H1 (cell line): Measurements from ENCODE around the gene HMGA1. TPM values are rescaled to one million over a fixed set of nuclear protein-coding genes. Genes with fewer than 3 reads are reported as not detected.

Experiments
- ASH2L ChIP-seq: fragments of 200-600, 300-600 bp; sonication (generic); IDR thresholded peaks from one replicate; pipeline ENCODE4 v1.7.1; 2017; ENCODE audit warnings: low read length
- BCL11A ChIP-seq, 2 experiments: IDR thresholded peaks; one replicate each; pipeline ENCODE4 v1.6.1; 2011; ENCODE audit warnings: low read depth in 2 of 2, low read length in 2 of 2, mild to moderate bottlenecking in 2 of 2
- CBX5 ChIP-seq: fragments of 300-800, 300-1000 bp; sonication (generic); IDR thresholded peaks from 2 replicates; pipeline ENCODE4 v1.7.1; 2016; ENCODE audit warnings: antibody characterized with exemption, low read length, low read depth
- CHD1 ChIP-seq: IDR thresholded peaks from 2 replicates; pipeline ENCODE4 v1.6.1; 2012; ENCODE audit warnings: low read depth, low read length, improper control_type of control experiment
- CHD2 ChIP-seq: IDR thresholded peaks from 2 replicates; pipeline ENCODE4 v1.6.1; 2012; ENCODE audit warnings: low read length, improper control_type of control experiment
- CTCF ChIP-seq, 3 experiments: IDR thresholded peaks; 1 replicate in 2 of 3; 2 replicates in 1 of 3; pipeline versions ENCODE4 v1.5.1 to v1.6.1; 2011; ENCODE audit warnings: low read length in 3 of 3, mild to moderate bottlenecking in 3 of 3, inconsistent platforms in 2 of 3, low read depth in 1 of 3, moderate library complexity in 1 of 3; ENCODE audit not compliant: insufficient read depth in 1 of 3; ENCODE audit errors: control extremely low read depth in 1 of 3
- E2F6 ChIP-seq: IDR thresholded peaks from 2 replicates; pipeline ENCODE4 v1.6.1; 2012; ENCODE audit warnings: inconsistent platforms
- FOSL1 ChIP-seq: IDR thresholded peaks from 2 replicates; pipeline ENCODE4 v1.6.1; 2011; ENCODE audit warnings: mild to moderate bottlenecking, low read depth, low read length, moderate library complexity; ENCODE audit not compliant: insufficient read depth
- HDAC2 ChIP-seq, 2 experiments: fragments of 300-600 bp in 1 of 2; sonication (generic) in 1 of 2; IDR thresholded peaks; 2 replicates each; pipeline ENCODE4 v1.6.1; 2011 to 2012; ENCODE audit warnings: low read depth in 2 of 2, low read length in 2 of 2, mild to moderate bottlenecking in 2 of 2, moderate library complexity in 2 of 2, borderline replicate concordance in 1 of 2, inconsistent platforms in 1 of 2
- NANOG ChIP-seq: IDR thresholded peaks from 2 replicates; pipeline ENCODE4 v1.6.1; 2011; ENCODE audit warnings: low read length, low read depth, mild to moderate bottlenecking, inconsistent platforms; ENCODE audit not compliant: insufficient read depth, poor library complexity, severe bottlenecking
- POLR2AphosphoS5 ChIP-seq: IDR thresholded peaks from 2 replicates; pipeline ENCODE4 v1.6.1; 2011; ENCODE audit warnings: low read depth, low read length
- RAD21 ChIP-seq, 2 experiments: IDR thresholded peaks in 1 of 2; conservative IDR thresholded peaks in 1 of 2; 2 replicates each; pipeline ENCODE4 v1.6.1; 2011; ENCODE audit warnings: low read depth in 2 of 2, low read length in 2 of 2, improper control_type of control experiment in 1 of 2, inconsistent platforms in 1 of 2, mild to moderate bottlenecking in 1 of 2, moderate library complexity in 1 of 2
- RNF2 ChIP-seq: fragments of 200-900, 300-1000 bp; sonication (generic); IDR thresholded peaks from 2 replicates; pipeline ENCODE4 v1.7.1; 2016; ENCODE audit warnings: borderline replicate concordance, low read depth, mild to moderate bottlenecking, antibody characterized with exemption, low read length; ENCODE audit not compliant: poor library complexity, severe bottlenecking; ENCODE audit errors: missing control alignments
- SP2 ChIP-seq: IDR thresholded peaks from 2 replicates; pipeline ENCODE4 v1.6.1; 2012; ENCODE audit warnings: mild to moderate bottlenecking, low read length, inconsistent platforms
- SRF ChIP-seq: IDR thresholded peaks from 2 replicates; pipeline ENCODE4 v1.6.1; 2011; ENCODE audit warnings: mild to moderate bottlenecking, low read depth, low read length, moderate library complexity
- TEAD4 ChIP-seq: IDR thresholded peaks from 2 replicates; pipeline ENCODE4 v1.6.1; 2012; ENCODE audit warnings: low read depth, low read length, inconsistent platforms, mixed read lengths
- USF2 ChIP-seq: IDR thresholded peaks from 2 replicates; pipeline ENCODE4 v1.6.1; 2011; ENCODE audit warnings: low read length, improper control_type of control experiment
- YY1 ChIP-seq: IDR thresholded peaks from 2 replicates; pipeline ENCODE4 v1.6.1; 2011; ENCODE audit warnings: low read depth, mild to moderate bottlenecking, low read length
- polyA plus RNA-seq, 7 experiments: library from polyadenylated mRNA; depleted of rRNA in 3 of 7; stranded (reverse) in 5 of 7; unstranded in 2 of 7; fragments of >200 nt in 5 of 7; fragments of 200-250 nt in 2 of 7; gene quantifications; 1 replicate in 5 of 7; 2 replicates in 1 of 7; 4 replicates in 1 of 7; pipeline versions ENCODE4 v1.2.1 to v1.2.3, GENCODE V29; 2011 to 2013; ENCODE audit warnings: missing spikeins in 2 of 7, mixed read lengths in 2 of 7
- total RNA-seq: library from RNA; stranded (reverse); fragmentation: NEBNext Ultra II Directional; extraction: Animal tissue kit (Norgen Biotek cat#: 25700); gene quantifications from 2 replicates; pipeline ENCODE4 v1.2.1, GENCODE V29; 2021

The HMGA1 gene
- total and polyA plus RNA-seq, 2 of the 8 experiments (the other 6 are each of a cell fraction or from before 2014, with no cell fraction given): 1,557 to 2,636 TPM

GRCh38 chr6:34226731-34227586 lies 9.7 kb upstream of the HMGA1 start (continued):
- TF ChIP-seq HDAC2 (IDR thresholded peaks at IDR 0.05; ENCODE audit: borderline replicate concordance in 1 of 2, low read depth in 2 of 2, low read length in 2 of 2) (0 out of 4 replicates have a peak, but pooled peaks of 1 of the 2 experiments have one; percentile 19), CHD1 (no peak), FOSL1 (no peak), YY1 (0 out of 2 replicates have a peak, but pooled peaks have one; percentile 24), RNF2 (no peak), CTCF (IDR thresholded peaks at IDR 0.05; ENCODE audit: control extremely low read depth in 1 of 3, insufficient read depth in 1 of 3, low read depth in 1 of 3, low read length in 3 of 3) (peak in 2 of 3 experiments; percentile 16 to 29; a peak in 2 of 4 replicates), USF2 (no peak), TEAD4 (peak; percentile 4; the same call in 1 of the 2 replicates), POLR2AphosphoS5 (peak; percentile 51; the same call in 1 of the 2 replicates), SP2 (no peak), CHD2 (peak; percentile 36; the same call in 1 of the 2 replicates), SRF (no peak), ASH2L (peak; percentile 82), CBX5 (no peak), RAD21 (IDR thresholded peaks at IDR 0.05 in 1 of 2, conservative IDR thresholded peaks at IDR 0.05 in 1 of 2; ENCODE audit: low read depth in 2 of 2, low read length in 2 of 2) (no peak), BCL11A (IDR thresholded peaks at IDR 0.05; ENCODE audit: low read depth in 2 of 2, low read length in 2 of 2) (no peak), E2F6 (peak; percentile 79), NANOG (no peak)
